Central memory CD4-positive, alpha-beta T cell (primary cell): Measurements from ENCODE around the gene RNF168.
"Not testable (repeated sequence)": the region's sequence is repeated elsewhere in the genome, so short reads cannot be mapped to it uniquely, and the experiment has no call there.

Source experiments
- DNase-seq: peaks from one replicate; pipeline ENCODE4 v3.0.0; 2022

The RNF168 gene

DNA sequence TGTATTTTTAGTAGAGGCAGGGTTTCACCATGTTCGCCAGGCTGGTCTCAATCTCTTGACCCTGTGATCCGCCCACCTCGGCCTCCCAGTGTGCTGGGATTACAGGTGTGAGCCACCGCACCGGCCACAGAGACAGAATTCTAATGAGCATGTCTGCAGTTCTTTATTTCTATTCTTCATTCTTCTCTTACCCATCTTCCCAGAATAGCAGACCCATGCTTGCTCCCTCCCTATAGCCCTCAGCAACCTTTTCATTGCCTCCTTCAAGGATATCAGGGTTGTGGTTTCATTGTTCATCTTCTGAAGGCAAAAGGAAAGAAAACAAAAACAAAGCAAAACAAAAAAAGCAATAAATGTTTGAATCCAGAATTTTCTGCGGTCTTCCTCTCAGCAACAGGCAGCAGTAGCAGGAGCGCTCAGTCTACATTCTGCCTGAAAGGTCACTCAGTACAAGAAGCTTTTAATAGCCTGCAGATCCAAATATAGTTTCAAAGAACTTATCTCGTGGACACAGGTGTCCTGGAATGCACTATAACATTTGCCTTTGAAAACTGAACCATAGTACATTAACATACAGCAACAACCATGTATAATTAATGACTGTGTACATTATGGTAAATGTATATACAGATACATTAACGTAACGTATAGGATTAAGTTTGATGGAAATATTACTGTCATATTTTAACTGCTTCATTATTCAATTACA, 11.5 kb upstream of the RNF168 start, which contains the start of gene SMCO1:
TSS of gene SMCO1 (minus strand) at position 434 of the 709 bp plus-strand sequence. CDS start at position 297, 137 bp downstream.
- no peak for DNase-seq

DNA sequence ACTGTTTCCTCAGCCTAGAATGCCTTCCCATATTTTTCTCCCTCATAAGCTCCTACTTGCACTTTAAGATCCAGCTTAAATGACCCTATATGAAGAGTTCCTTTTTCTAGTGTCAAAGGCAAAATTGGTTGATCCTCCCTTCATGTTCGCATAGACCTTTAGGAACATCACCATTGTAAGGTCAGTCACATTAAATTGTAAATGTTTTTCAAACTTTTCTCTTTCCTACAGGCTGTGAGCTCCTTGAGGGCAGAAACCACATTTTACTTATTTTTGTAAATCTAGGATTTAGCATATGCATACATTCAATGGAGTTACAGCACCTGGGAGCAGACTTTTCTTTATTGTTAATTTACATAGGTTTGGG, 10.8 kb upstream of the RNF168 start:
- no peak for DNase-seq

DNA sequence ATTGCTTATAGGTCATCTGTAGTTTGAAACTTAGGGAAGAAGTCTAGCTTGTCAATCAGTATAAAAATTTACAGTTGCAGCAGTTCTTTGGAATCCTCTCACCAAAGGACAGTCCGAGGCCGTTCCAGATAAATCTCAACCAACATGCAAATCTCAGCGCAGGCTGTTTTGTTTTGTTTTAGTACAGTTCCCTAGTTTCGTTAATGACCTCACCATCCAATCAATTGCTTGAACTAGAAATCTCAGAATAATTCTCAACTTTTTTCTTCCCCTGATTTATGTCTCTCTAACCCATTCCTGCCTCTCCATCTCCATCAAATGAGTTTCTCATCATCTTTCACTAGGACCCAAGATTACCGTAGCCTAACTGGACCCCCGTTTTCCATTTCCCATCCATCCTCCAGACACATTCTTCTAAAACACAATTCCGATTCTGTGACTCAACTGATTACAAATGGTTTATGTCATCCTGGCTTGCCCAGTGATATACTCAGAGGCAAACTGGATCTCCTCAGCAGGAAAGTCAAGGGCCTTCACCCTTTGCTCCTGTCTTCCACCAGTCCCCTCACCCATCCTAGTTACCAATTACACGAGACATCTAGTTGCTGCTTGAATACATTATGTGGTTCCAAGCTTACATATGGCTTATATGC, 10.3 kb upstream of the RNF168 start:
- no peak for DNase-seq

DNA sequence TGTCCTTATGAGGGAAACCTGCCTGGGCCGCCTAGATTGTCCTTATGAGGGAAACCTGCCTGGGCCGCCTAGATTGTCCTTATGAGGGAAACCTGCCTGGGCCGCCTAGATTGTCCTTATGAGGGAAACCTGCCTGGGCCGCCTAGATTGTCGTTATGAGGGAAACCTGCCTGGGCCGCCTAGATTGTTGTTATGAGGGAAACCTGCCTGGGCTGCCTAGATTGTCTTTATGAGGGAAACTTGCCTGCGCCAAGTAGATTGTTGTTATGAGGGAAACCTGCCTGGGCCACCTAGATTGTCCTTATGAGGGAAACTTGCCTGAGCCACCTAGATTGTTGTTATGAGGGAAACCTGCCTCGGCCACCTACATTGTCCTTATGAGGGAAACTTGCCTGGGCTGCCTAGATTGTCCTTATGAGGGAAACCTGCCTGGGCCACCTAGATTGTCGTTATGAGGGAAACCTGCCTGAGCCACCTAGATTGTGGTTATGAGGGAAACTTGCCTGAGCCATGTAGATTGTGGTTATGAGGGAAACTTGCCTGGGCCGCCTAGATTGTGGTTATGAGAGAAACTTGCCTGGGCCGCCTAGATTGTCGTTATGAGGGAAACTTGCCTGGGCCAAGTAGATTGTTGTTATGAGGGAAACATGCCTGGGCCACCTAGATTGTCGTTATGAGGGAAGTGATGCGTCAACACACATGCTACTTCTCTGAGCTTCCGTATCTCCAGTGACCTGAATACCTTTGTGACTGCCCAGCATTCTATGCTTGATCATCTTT, 8.3 kb upstream of the RNF168 start:
- not testable (repeated sequence) for DNase-seq

DNA sequence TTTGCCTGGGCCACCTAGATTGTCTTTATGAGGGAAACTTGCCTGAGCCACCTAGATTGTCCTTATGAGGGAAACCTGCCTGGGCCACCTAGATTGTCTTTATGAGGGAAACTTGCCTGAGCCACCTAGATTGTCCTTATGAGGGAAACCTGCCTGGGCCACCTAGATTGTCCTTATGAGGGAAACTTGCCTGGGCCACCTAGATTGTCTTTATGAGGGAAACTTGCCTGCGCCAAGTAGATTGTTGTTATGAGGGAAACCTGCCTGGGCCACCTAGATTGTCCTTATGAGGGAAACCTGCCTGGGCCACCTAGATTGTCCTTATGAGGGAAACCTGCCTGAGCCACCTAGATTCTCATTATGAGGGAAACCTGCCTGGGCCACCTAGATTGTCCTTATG, 7.5 kb upstream of the RNF168 start:
- not testable (repeated sequence) for DNase-seq

DNA sequence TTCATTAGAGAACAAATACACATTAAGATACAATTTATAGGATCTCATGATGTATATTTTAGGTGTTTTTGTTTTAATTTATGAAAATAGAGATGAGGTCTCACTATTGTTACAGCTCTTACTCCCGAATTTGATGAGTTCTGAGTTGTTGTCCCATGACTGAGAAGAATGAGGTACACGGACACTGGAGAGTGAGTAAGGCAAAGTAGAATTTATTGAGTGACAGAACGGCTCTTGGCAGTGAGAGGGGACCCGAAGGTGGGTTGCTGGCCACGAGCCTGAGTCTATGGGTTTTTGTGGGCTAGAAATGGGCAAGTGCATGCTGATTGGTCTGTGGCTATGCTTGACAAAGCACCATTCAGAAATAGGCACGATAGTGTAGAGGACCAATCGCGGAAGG, 3.1 kb upstream of the RNF168 start:
- no peak for DNase-seq

DNA sequence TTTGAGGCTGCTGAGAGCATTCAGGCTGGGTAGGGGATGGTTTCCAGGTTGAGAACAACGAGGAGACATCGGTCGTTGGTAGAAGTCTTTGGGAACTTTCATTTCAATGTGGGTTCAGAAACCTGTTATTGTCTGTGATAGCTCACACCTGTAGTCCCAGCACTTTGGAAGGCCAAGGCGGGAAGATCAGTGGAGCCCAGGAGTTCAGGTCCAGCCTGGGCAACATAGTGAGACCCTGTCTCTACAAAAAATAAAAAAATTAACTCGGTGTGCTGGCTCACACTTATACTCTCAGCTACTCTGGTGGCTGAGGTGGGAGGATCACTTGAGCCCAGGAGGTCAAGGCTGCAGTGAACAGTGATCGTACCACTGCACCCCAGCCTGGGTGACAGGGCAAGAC, 988 bp upstream of the RNF168 start:
- DNase-seq: no peak

DNA sequence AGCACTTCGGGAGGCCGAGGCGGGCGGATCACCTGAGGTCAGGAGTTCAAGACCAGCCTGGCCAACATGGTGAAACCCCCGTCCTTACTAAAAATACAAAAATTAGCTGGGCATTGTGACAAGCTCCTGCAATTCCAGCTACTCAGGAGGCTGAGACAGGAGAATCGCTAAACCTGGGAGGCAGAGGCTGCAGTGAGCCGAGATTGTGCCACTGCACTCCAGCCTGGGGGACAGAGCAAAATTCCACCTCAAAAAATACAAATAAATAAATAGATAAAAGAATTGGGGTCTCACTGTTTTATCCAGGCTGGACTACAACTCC, 470 bp upstream of the RNF168 start:
- not testable (repeated sequence) for DNase-seq

DNA sequence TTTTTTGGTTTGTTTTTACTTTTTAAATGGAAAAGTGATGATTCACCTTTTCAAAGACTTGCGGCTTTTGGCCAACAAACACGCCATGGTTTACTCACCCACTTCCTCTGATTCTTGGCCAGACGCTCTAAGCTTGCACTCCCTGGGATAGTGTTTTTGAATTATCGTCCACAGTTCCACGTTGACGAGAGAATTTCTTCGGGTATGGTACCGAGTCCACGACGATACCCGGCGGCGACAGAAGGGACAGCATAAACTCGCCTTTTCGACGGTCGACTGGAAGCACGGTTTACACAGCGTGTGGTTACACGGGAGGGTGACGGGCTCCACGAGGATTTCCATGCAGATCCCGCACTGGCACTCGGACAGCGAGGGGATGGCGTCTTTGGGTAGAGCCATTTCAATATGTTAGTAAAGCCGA, 783 bp downstream of the RNF168 start:
- peak; percentile 78 for DNase-seq

DNA sequence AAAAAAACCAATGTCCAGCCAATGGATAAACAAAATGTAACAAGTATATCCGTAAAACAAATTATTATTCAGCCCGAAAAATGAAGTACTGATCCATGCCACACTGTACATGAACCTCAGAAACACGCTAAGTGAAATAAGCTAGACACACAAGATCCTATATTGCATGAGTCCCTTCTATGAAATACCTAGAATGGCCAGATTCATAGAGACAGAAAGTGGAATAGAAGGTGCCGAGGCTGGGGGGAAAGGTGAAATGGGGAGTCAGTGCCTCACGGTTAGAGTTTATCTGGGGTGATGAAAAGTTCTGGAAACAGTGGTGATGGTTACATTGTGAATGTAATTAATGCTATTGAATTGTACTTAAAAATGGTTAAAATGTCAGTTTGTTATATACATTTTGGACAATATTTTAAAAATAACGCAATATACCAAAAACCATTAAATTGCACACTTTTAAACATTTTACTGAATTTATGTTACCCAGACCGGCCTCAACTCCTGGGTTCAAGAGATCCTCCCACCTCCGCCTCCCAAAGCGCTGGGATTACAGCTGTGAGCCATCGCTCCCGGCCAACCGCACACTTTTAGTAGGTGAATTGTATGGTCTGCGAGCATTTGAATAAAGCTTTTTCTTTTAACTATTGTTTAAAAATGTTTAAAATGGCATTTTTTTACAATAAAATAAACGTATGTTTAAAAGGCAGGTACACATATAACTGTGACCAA, 2.1 kb downstream of the RNF168 start:
- no peak for DNase-seq

DNA sequence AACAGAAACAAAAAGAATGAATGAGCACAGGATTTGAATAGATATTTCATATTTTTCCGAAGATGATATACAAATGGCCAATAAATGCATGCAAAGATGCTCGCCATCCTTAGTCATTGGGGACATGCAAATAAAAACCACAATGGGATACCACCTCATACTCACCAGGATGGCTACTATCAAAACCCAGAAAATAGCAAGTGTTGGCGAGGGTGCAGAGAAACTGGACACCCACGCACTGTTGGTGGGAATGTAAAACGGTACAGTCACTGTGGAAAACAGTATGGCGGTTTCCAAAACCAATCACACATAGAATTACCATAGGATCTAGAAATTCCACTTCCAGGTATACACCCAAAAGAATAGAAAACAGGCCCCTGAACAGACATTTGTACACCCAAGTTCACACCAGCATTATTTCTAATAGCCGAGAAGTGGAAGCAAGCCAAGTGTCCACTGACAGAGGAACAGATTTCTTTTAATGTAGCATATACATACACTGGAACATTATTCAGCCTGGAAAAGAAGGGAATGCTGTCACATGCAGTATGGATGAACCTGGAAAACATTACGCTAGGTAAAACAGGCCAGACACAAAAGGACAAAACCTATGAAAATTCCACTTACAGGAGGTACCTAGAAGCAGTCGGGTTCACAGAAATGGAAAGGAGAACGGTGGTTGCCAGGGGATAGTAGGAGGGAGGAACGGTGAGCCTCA, 3.6 kb downstream of the RNF168 start:
- no peak for DNase-seq

DNA sequence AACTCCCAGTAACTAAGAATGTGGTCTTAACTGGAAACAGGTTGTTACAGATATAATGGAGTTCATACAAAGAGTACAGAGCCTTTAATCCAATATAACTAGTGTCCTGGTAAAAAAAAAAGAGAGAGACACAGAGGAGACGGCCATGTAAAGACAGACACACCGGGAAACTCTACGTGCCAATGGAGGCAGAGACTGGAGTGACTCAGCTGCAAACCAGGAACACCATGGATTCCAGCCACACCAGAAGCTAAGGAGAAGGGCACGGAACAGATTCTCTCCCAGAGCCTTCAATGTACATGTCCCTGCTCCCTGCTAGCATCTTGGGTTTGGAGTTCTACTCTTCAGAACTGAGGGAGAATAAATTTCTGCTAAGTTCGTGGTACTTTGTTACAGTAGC, 4.5 kb downstream of the RNF168 start:
- no peak for DNase-seq

DNA sequence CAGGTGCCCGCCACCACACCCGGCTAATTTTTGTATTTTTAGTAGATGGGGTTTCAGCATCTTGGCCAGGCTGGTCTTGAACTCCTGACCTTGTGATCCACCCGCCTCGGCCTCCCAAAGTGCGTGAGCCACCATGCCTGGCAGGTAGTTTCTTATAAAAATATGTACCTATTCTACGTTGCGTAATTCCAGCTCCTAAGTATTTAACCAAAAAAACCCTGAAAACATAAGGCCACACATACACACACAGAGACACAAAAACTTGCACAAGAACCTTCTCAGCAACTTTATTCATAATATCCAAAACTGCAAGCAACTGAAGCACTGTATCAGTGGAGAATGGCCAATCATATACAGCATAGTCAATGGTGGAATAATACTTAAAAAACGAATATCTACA, 5.3 kb downstream of the RNF168 start:
- DNase-seq: no peak

DNA sequence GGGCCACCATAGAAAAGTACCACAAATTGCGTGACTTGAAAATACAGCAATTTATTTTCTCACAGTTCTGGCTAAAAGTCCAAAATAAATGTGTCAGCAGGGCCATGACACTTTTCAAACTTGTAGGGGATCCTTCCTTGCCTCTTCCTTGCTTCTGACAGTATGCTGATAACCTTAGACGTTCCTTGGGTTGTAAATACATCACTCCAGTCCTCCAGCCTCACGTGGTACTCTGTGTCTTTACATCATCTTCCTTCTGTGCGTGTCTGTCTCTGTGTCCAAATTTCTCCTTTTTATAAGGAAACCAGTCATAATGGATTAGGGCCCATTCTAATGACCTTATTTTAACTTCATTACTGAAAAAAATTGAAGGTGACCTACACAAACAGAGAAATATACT, 7.4 kb downstream of the RNF168 start:
- no peak for DNase-seq

DNA sequence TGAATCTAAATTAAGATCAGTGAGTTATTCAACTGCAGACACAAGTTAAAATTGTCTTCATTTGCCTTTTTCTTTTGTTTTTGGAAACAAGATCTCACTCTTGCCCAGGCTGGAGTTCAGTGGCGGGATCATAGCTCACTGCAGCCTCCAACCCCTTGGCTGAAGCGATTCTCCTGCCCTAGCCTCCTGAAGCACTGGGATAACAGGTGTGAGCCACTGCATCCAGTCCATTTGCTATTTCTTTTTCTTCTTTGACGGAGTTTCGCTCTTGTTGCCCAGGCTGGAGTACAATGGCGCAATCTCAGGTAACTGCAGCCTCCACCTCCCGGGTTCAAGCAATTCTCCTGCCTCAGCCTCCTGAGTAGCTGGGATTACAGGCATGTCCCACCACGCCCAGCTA, 10.3 kb downstream of the RNF168 start:
- no peak for DNase-seq

DNA sequence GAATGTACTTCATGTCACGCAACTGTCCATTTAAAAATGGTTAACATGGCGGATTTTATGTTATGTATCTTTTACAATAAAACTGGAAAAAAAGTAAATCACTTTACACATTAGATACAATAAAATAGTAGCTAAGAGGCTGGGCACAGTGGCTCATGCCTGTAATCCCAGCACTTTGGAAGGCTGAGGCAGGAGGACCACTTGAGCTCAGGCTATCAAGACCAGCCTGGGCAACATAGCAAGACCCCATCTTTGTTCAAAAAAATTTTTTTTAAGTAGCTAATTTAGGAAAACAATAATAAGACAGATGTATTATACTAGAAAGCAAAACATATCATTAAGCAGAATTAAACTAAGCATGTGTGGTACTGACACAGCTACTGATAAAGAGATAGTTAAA, 11.5 kb downstream of the RNF168 start:
- no peak for DNase-seq

DNA sequence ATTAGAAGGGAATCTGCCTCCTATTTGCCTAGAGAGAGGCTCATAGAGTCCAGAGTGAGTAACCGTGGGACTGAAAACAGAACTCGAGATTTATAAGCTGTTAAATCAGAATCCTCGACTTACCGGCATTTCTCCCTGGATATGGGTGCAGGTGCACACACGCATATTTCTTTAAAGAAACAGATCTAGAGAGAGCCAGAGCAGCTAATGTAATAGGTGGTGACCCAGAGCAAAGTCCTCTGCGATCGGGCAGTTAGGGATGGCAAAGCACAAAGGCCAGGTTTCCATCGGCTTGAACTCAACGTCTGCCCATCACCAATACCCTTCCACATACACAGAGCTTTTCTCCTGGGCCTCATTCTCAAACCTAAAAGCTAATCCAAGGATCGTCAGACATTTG, 13.8 kb downstream of the RNF168 start:
- no peak for DNase-seq

DNA sequence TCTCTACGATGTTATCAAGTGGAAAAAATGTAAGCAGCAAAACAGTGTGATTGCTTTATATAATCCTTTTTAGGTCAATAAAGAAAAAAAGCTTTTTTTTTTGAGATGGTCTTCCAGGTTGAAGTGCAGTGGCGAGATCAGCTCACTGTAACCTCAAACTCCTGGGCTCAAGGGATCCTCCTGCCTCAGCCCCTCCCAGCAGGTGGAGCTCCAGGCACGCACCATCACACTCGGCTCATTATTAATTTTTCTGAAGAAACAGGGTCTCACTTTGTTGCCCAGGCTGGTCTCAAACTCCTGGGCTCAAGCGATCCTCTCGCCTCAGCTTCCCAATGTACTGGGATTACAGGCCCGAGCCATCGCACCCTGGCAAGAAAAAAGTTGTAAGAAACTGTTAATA, 17.3 kb downstream of the RNF168 start:
- DNase-seq: peak; percentile 8

DNA sequence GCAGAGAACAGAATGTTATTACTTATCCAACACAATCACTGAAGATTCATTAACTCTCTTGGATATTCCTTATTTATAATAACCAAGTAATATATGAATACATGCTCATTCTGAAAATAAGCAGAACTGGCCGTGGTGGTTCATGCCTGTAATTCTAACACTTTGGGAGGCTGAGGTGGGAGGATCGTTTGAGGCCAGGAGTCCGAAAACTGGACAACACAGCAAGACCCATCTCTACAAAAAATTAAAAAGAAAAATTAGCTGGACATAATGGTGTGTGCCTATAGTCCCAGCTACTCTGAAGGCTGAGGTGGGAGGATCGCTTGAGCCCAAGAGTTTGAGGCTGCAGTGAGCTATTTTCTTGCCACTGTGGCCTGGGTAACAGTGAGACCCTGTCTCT, 25.9 kb downstream of the RNF168 start:
- DNase-seq: no peak

DNA sequence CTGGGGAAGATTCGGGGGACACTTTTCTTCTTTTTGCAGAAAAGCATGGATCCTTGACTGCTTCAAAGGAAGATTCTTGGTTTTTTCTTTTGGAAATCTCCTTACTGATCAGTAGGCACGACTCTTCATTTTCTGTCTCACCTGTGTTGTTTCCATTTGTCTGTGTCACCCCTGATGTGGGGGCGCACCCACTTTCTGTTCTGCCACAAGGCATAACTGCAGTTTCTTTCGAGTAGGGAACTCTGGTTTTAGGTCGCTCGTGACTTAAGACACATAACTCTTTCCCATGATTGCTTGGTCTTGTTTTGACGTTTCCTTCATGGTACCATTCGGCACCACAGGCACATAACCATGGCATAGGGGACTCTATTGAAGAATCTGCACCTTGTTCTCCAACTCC, 31.3 kb downstream of the RNF168 start:
- DNase-seq: no peak

DNA sequence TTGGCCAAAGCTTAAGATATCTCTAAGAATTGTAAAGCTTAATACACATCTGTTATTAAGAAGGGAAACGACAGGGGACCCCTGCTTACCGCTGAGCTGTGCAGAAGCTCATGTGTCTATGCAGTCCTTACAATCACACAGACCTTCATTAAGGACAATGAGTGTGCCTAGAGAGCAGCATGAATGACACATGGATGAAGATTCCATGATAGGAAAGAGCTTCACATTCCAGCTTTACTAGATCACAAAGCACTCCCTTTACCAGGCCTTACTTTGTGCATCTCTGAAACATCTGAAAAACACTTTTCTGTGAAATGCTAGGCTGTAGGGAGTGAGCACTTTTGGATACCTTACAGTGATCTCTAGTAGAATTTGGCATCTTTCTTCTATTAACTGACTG, 32.0 kb downstream of the RNF168 start:
- no peak for DNase-seq

DNA sequence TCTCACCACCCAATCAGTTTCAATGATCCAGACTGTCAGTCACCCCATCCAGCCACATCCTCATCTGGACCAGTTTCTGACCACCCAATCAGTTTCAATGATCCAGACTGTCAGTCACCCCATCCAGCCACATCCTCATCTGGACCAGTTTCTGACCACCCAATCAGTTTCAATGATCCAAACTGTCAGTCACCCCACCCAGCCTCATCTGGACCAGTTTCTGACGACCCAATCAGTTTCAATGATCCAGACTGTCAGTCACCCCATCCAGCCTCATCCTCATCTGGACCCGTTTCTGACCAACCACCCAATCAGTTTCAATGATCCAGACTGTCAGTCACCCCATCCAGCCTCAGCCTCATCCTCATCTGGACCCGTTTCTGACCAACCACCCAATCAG, 33.4 kb downstream of the RNF168 start:
- DNase-seq: not testable (repeated sequence)

DNA sequence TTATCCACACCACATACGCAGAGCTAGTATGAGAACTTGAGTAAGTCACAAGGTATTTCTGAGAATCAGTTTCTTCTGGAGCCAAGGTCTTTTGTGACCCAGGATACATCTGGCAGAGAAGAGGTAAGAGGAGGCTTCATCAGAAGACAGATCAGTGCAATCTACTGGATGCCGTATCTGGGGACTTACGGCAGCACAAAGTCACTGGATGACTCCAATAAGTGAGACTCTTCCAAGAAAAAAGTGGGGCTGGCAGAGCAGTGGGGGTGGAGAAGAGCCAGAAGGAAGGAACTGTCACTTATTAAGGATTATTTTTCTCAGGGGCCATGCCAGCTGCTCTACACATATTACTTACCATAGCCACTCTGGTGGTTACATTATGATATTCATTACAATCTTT, 39.8 kb downstream of the RNF168 start:
- no peak for DNase-seq
